ENCODE data around the gene MED12L.
"Not testable (repeated sequence)": the region's sequence is repeated elsewhere in the genome, so short reads cannot be mapped to it uniquely, and the experiment has no call there.

The MED12L gene

GRCh38 chr3:151230646-151231045 is 145.2 kb downstream of the MED12L start:
- Histone ChIP-seq H3K79me2 (ENCODE audit: low read length) (no peaks in the 10 kb centered on the region), H3K4me3 (ENCODE audit: low read length) (no peak overlapping the region), H3K27ac (ENCODE audit: low read length) (no peak overlapping the region), H3K9me3 (replicated peaks; ENCODE audit: insufficient read depth, low read length) (no peaks in the 10 kb centered on the region), H3K4me2 (ENCODE audit: low read depth, low read length) (peak overlapping the region; percentile 52; the same call in 1 of the 2 replicates), H3F3A (ENCODE audit: insufficient read depth, low read length) (peaks cover 7% of the 10 kb centered on the region; the same call in 1 of the 2 replicates), H3K4me1 (ENCODE audit: low read length) (peaks cover 23% of the 10 kb centered on the region), H2AFZ (ENCODE audit: low read length) (no peak overlapping the region), H3K9ac (ENCODE audit: low read length) (no peak overlapping the region), H4K20me1 (ENCODE audit: insufficient read depth, low read length) (no peaks in the 10 kb centered on the region), H3K27me3 (replicated peaks; ENCODE audit: insufficient read depth, low read length) (no peaks in the 10 kb centered on the region), H3K36me3 (replicated peaks; ENCODE audit: insufficient read depth, low read length) (no peaks in the 10 kb centered on the region), H3K9me2 (replicated peaks; ENCODE audit: insufficient read depth, low read length) (no peaks in the 10 kb centered on the region)
- peak; percentile 48 for DNase-seq
- TF ChIP-seq EZH2 (optimal IDR thresholded peaks at IDR 0.05; ENCODE audit: low read depth, low read length) (no peak), EZH2phosphoT487 (IDR thresholded peaks at IDR 0.05; ENCODE audit: low read length) (no peak)
- TF ChIP-seq, protein P1, sequence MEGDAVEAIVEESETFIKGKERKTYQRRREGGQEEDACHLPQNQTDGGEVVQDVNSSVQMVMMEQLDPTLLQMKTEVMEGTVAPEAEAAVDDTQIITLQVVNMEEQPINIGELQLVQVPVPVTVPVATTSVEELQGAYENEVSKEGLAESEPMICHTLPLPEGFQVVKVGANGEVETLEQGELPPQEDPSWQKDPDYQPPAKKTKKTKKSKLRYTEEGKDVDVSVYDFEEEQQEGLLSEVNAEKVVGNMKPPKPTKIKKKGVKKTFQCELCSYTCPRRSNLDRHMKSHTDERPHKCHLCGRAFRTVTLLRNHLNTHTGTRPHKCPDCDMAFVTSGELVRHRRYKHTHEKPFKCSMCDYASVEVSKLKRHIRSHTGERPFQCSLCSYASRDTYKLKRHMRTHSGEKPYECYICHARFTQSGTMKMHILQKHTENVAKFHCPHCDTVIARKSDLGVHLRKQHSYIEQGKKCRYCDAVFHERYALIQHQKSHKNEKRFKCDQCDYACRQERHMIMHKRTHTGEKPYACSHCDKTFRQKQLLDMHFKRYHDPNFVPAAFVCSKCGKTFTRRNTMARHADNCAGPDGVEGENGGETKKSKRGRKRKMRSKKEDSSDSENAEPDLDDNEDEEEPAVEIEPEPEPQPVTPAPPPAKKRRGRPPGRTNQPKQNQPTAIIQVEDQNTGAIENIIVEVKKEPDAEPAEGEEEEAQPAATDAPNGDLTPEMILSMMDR (IDR thresholded peaks at IDR 0.05; ENCODE audit: low read length) = no peak

- H3K27ac ChIP-seq (ENCODE audit: low read length); H3K9me3 ChIP-seq (replicated peaks; ENCODE audit: insufficient read depth, low read length); H3K4me3 ChIP-seq (ENCODE audit: low read length); H3K36me3 ChIP-seq (replicated peaks; ENCODE audit: insufficient read depth, low read length); H3K9me2 ChIP-seq (replicated peaks; ENCODE audit: insufficient read depth, low read length); H3K9ac ChIP-seq (ENCODE audit: low read length); DNase-seq; H4K20me1 ChIP-seq (ENCODE audit: insufficient read depth, low read length); H3K27me3 ChIP-seq (replicated peaks; ENCODE audit: insufficient read depth, low read length); H3K4me2 ChIP-seq (ENCODE audit: low read depth, low read length); H2AFZ ChIP-seq (ENCODE audit: low read length); H3K79me2 ChIP-seq (ENCODE audit: low read length); H3F3A ChIP-seq (ENCODE audit: insufficient read depth, low read length): not testable (repeated sequence)
- H3K4me1 ChIP-seq (ENCODE audit: low read length) = peaks cover 19% of the 10 kb centered on the region
These were observed 146.9 kb downstream of the MED12L start for GRCh38 chr3:151232403-151232802.

GRCh38 chr3:151232991-151233390 is 147.5 kb downstream of the MED12L start:
- no peak for DNase-seq
- no peak overlapping the region for H3K4me2 ChIP-seq (ENCODE audit: low read depth, low read length)

DNA sequence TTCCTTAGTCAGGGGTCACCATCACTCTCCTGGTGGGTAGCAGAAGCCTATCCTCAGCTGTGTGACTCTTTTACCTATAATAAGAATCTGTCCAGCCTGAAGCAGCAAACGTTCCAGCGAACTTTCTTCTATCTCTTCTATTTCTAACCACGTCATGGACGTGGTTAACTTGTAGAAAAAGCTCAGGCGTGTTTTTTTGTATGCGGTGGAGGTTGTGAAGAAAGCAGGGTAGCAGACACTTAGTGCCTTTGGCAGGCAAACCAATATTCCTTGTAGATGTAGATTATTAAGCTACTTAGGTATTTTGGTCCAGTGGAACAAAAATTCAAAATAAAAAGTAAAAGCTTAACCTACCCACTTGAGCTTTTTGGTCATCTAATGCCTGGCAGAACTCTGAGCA is 149.4 kb downstream of the MED12L start:
- DNase-seq = no peak
- H3K4me1 ChIP-seq (ENCODE audit: low read length) = 0 out of 2 replicates have a peak, but pooled peaks cover 4% of the 10 kb centered on the region
- H3K9ac ChIP-seq (ENCODE audit: low read length) = no peak overlapping the region
- H2AFZ ChIP-seq (ENCODE audit: low read length) = no peak overlapping the region
- TF ChIP-seq EZH2phosphoT487 (IDR thresholded peaks at IDR 0.05; ENCODE audit: low read length) (no peak), EZH2 (optimal IDR thresholded peaks at IDR 0.05; ENCODE audit: low read depth, low read length) (no peak)
- TF ChIP-seq, protein P1 (IDR thresholded peaks at IDR 0.05; ENCODE audit: low read length) = no peak
- H4K20me1 ChIP-seq (ENCODE audit: insufficient read depth, low read length) = no peaks in the 10 kb centered on the region
- H3K27ac ChIP-seq (ENCODE audit: low read length) = no peak overlapping the region
- H3F3A ChIP-seq (ENCODE audit: insufficient read depth, low read length) = no peaks in the 10 kb centered on the region
- H3K9me3 ChIP-seq (replicated peaks; ENCODE audit: insufficient read depth, low read length) = no peaks in the 10 kb centered on the region
- H3K9me2 ChIP-seq (replicated peaks; ENCODE audit: insufficient read depth, low read length) = no peaks in the 10 kb centered on the region
- H3K4me3 ChIP-seq (ENCODE audit: low read length) = no peak overlapping the region
- H3K79me2 ChIP-seq (ENCODE audit: low read length) = no peaks in the 10 kb centered on the region
- no peaks in the 10 kb centered on the region for H3K27me3 ChIP-seq (replicated peaks; ENCODE audit: insufficient read depth, low read length)
- no peak overlapping the region for H3K4me2 ChIP-seq (ENCODE audit: low read depth, low read length)
- no peaks in the 10 kb centered on the region for H3K36me3 ChIP-seq (replicated peaks; ENCODE audit: insufficient read depth, low read length)

More at GRCh38 chr3:151232991-151233390, 147.5 kb downstream of the MED12L start:
- Histone ChIP-seq H3K36me3 (replicated peaks; ENCODE audit: insufficient read depth, low read length) (no peaks in the 10 kb centered on the region), H3K27ac (ENCODE audit: low read length) (no peak overlapping the region), H3K27me3 (replicated peaks; ENCODE audit: insufficient read depth, low read length) (no peaks in the 10 kb centered on the region), H3K9ac (ENCODE audit: low read length) (no peak overlapping the region), H3K4me1 (ENCODE audit: low read length) (peaks cover 15% of the 10 kb centered on the region), H3F3A (ENCODE audit: insufficient read depth, low read length) (peaks cover 7% of the 10 kb centered on the region; the same call in 1 of the 2 replicates), H3K79me2 (ENCODE audit: low read length) (no peaks in the 10 kb centered on the region), H3K4me3 (ENCODE audit: low read length) (no peak overlapping the region), H2AFZ (ENCODE audit: low read length) (no peak overlapping the region), H3K9me3 (replicated peaks; ENCODE audit: insufficient read depth, low read length) (no peaks in the 10 kb centered on the region), H4K20me1 (ENCODE audit: insufficient read depth, low read length) (no peaks in the 10 kb centered on the region), H3K9me2 (replicated peaks; ENCODE audit: insufficient read depth, low read length) (no peaks in the 10 kb centered on the region)
- TF ChIP-seq EZH2 (optimal IDR thresholded peaks at IDR 0.05; ENCODE audit: low read depth, low read length) = no peak
- TF ChIP-seq, protein P1 (IDR thresholded peaks at IDR 0.05; ENCODE audit: low read length) = no peak
